Vagina (tissue), 2 donors: ENCODE data around the gene RNASE7. TPM values are rescaled to one million over a fixed set of nuclear protein-coding genes. Genes with fewer than 3 reads are reported as not detected.

Experiments used
- DNase-seq, 2 donors: peaks; one replicate each; pipeline ENCODE4 v3.0.0-alpha.2; 2017; ENCODE audit errors: extremely low spot score in 2 of 2
- H3K27ac ChIP-seq: fragments of 200-600 bp; sonication (generic); one replicate; pipeline ENCODE4 v1.5.1; 2019
- H3K27me3 ChIP-seq: fragments of 200-600 bp; sonication (generic); one replicate; pipeline ENCODE4 v1.5.1; 2019
- H3K36me3 ChIP-seq, 2 donors: fragments of 200-600 bp; sonication (generic); one replicate each; pipeline ENCODE4 v1.5.1; 2017 to 2019
- H3K4me1 ChIP-seq: fragments of 200-600 bp; sonication (generic); one replicate; pipeline ENCODE4 v1.5.1; 2019
- H3K4me3 ChIP-seq, 2 donors: fragments of 200-600 bp; sonication (generic); 1 replicate in 1 of 2; 2 replicates in 1 of 2; pipeline ENCODE4 v1.5.1; 2016 to 2019
- H3K9me3 ChIP-seq: fragments of 200-600 bp; sonication (generic); one replicate; pipeline ENCODE4 v1.5.1; 2019
- CTCF ChIP-seq, 3 experiments: fragments of 450-650 bp in 2 of 3; fragments of 200-600 bp in 1 of 3; sonication (generic) in 1 of 3; IDR thresholded peaks; one replicate each; pipeline ENCODE4 v1.5.1; 2017 to 2019; ENCODE audit warnings: antibody characterized with exemption in 3 of 3, mild to moderate bottlenecking in 2 of 3, moderate library complexity in 2 of 3
- POLR2A ChIP-seq, 2 donors: fragments of 450-650 bp; IDR thresholded peaks; one replicate each; pipeline ENCODE4 v1.6.1; 2017; ENCODE audit warnings: antibody characterized with exemption in 2 of 2, mild to moderate bottlenecking in 2 of 2, moderate library complexity in 2 of 2
- POLR2AphosphoS5 ChIP-seq, 2 donors: sonication (generic); formaldehyde crosslinking; IDR thresholded peaks; one replicate each; pipeline ENCODE4 v1.9.0; 2017; ENCODE audit warnings: antibody characterized with exemption in 2 of 2, mild to moderate bottlenecking in 2 of 2, low read depth in 1 of 2; ENCODE audit not compliant: insufficient read depth in 1 of 2
- intact Hi-C: fragments of 100-400 bp; cut with DNase I; formaldehyde crosslinking; loops from one replicate; pipeline ENCODE4 v1.15.1; 2023
- total RNA-seq: library from RNA; depleted of rRNA; stranded (reverse); fragments of >200 nt; gene quantifications from one replicate; pipeline ENCODE4 v1.2.3, GENCODE V29; 2016

The RNASE7 gene
- total RNA-seq, 1 donor from 2014 or later: 18.2 TPM

- no peak for TF ChIP-seq CTCF (IDR thresholded peaks at IDR 0.05)
- no peaks in the 10 kb centered on the region for H3K36me3 ChIP-seq
- H3K27ac ChIP-seq: no peak overlapping the region
- no peaks in the 10 kb centered on the region for H3K9me3 ChIP-seq
- peaks cover 38% of the 10 kb centered on the region for H3K4me1 ChIP-seq
- H3K4me3 ChIP-seq: no peak overlapping the region
- no peaks in the 10 kb centered on the region for H3K27me3 ChIP-seq
- DNase-seq: no peak
- intact Hi-C loops: loop anchor here (5.0 kb wide), 1 partner anchor 41 kb away; no protein-coding TSS in a partner anchor
Measured at GRCh38 chr14:21043387-21043973, 1.3 kb downstream of the RNASE7 start.

DNA sequence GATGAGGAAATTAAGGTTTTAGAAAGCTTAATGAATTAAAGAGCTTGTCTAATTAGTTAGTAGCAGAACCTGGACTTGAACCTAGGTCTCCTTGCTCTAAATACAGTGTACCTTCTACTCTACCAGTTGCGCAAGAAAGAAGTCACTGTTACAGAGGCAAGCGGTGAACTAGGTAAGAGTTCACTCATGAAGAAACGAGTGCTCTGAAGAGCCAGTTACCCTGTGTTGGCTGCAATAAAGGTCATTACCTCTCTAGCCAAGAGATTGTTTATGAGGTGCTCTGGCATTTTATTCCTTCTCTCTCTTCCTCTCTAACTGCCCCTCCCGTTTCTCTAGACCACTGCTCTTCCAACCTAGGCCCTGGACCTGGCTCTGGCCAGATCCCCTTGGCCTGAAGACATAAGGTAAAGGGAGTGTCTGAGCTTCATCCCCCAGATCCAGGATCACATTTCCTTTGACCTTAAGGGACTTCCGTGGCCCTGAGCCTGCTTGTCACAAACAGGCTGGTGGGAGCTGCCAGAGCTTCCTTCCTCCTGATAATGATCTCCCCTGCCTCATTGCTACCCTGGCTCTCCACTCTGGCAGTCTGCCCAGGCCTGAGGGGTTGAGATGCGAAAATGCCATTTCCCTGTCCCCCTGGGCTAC lies 1.9 kb downstream of the RNASE7 start:
- H3K4me3 ChIP-seq: no peak overlapping the region
- peaks cover 31% of the 10 kb centered on the region for H3K4me1 ChIP-seq
- H3K27ac ChIP-seq: no peak overlapping the region
- H3K36me3 ChIP-seq: no peaks in the 10 kb centered on the region
- H3K9me3 ChIP-seq: no peaks in the 10 kb centered on the region
- H3K27me3 ChIP-seq: no peaks in the 10 kb centered on the region
- TF ChIP-seq POLR2A (IDR thresholded peaks at IDR 0.05): no peak
- TF ChIP-seq CTCF (IDR thresholded peaks at IDR 0.05): no peak
- no peak for TF ChIP-seq POLR2AphosphoS5 (IDR thresholded peaks at IDR 0.05; ENCODE audit: insufficient read depth in 1 of 2, low read depth in 1 of 2)
- intact Hi-C loops: loop anchor here (5.0 kb wide), 1 partner anchor 42 kb away; no protein-coding TSS in a partner anchor
- DNase-seq: no peak

- no peaks in the 10 kb centered on the region for H3K36me3 ChIP-seq
- H3K9me3 ChIP-seq: no peaks in the 10 kb centered on the region
- H3K4me3 ChIP-seq: no peak overlapping the region
- H3K4me1 ChIP-seq: peaks cover 15% of the 10 kb centered on the region
- TF ChIP-seq POLR2AphosphoS5 (IDR thresholded peaks at IDR 0.05; ENCODE audit: insufficient read depth in 1 of 2, low read depth in 1 of 2): no peak
- no peak for TF ChIP-seq POLR2A (IDR thresholded peaks at IDR 0.05)
- no peak for TF ChIP-seq CTCF (IDR thresholded peaks at IDR 0.05)
- intact Hi-C loops: no loop called here
- no peak for DNase-seq
- no peak overlapping the region for H3K27ac ChIP-seq
- no peaks in the 10 kb centered on the region for H3K27me3 ChIP-seq
Measured at GRCh38 chr14:21047378-21047781, 5.2 kb downstream of the RNASE7 start.

GRCh38 chr14:21048638-21049037 lies 6.5 kb downstream of the RNASE7 start:
- no peaks in the 10 kb centered on the region for H3K9me3 ChIP-seq
- H3K4me1 ChIP-seq: peaks cover 2% of the 10 kb centered on the region
- H3K4me3 ChIP-seq: no peak overlapping the region
- DNase-seq: no peak
- no peaks in the 10 kb centered on the region for H3K27me3 ChIP-seq
- TF ChIP-seq POLR2A (IDR thresholded peaks at IDR 0.05) (no peak), CTCF (IDR thresholded peaks at IDR 0.05) (no peak), POLR2AphosphoS5 (IDR thresholded peaks at IDR 0.05; ENCODE audit: insufficient read depth in 1 of 2, low read depth in 1 of 2) (no peak)
- no peaks in the 10 kb centered on the region for H3K36me3 ChIP-seq
- no peak overlapping the region for H3K27ac ChIP-seq
- intact Hi-C loops: no loop called here

DNA sequence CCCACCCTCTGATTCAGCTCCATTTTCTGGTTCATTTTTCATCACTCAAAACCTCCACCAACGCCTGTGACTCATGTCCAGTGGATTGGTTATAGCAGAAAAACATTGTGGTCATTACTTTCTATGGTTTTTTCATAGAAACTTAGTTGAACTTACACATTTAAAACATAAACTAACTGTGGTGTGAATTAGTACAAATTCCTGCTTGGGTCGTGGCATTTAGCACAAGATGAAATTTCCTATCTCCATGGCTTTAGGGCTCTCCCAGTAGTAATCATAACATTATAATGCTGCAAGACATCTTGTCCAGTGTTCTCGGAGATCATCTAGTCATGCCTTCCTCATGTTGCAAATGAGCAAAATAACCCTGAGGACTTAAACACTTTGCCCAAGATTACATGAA lies 7.1 kb downstream of the RNASE7 start:
- Histone ChIP-seq H3K9me3 (no peaks in the 10 kb centered on the region), H3K27ac (no peak overlapping the region), H3K4me3 (no peak overlapping the region), H3K36me3 (no peaks in the 10 kb centered on the region), H3K27me3 (no peaks in the 10 kb centered on the region), H3K4me1 (no peaks in the 10 kb centered on the region)
- TF ChIP-seq POLR2AphosphoS5 (IDR thresholded peaks at IDR 0.05; ENCODE audit: insufficient read depth in 1 of 2, low read depth in 1 of 2): no peak
- TF ChIP-seq POLR2A (IDR thresholded peaks at IDR 0.05): no peak
- TF ChIP-seq CTCF (IDR thresholded peaks at IDR 0.05): no peak
- intact Hi-C loops: no loop called here
- DNase-seq: no peak
